Measurements from ENCODE around the gene FAM151A.

The FAM151A gene

GRCh38 chr1:54603241-54603640 is 20.1 kb downstream of the FAM151A start:
- no peak for DNase-seq

- no peak for DNase-seq
Observed at GRCh38 chr1:54602554-54602953, 20.8 kb downstream of the FAM151A start.

DNA sequence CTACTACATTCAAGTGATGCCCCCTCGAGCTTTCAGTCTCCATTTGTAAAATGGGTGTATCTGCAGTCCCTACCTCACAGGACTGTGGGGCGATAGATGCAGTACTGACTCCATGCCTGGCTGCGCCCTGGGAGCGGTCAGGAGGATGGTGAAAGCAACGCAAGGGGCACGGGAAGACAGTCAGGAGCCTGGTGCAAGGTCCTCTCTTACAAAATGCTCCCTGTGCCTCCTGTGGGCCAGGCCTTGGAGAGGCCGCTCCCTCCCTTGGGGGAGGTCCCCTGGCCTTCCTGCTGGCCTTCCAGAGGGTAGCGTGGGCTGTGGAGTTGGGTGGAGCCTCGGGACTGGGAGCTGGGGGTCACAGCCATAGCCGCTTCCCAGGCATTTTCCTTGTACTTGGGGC is 21.6 kb downstream of the FAM151A start:
- DNase-seq, result no peak

- no peak for DNase-seq
Observed at GRCh38 chr1:54600947-54601721, 22.2 kb downstream of the FAM151A start.

- no peak for DNase-seq
Observed at GRCh38 chr1:54599211-54599823, 24.0 kb downstream of the FAM151A start.

DNA sequence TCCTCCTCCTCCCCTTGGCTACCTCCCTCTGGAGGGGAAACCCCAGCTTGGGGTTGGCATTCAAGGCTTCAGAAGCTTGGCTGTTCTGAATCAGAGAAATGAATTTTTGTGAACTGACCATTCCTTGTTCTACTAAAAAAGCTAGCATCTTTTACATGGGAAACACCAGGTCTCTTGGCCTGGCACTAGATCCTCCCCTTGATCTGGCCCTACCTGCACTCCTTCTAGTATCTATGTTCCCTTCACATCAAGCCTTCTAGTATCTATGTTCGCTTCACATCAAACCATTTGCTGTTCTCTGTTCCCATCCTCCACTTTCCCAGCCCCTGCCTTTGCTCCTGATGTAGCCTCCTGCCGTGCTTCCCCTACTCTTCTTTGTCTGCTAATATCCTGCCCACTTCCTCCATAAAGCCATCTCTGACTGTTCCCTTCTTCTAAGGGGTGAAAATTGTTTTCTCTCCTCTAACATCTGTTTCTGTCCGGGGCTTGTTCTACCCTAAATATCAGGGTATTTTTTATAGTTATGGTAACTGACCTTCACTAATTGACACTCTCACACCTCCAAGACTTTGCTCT is 25.8 kb downstream of the FAM151A start:
- DNase-seq, result no peak

GRCh38 chr1:54596756-54597155 is 26.6 kb downstream of the FAM151A start:
- no peak for DNase-seq

GRCh38 chr1:54595956-54596498 is 27.3 kb downstream of the FAM151A start:
- DNase-seq, result no peak

DNA sequence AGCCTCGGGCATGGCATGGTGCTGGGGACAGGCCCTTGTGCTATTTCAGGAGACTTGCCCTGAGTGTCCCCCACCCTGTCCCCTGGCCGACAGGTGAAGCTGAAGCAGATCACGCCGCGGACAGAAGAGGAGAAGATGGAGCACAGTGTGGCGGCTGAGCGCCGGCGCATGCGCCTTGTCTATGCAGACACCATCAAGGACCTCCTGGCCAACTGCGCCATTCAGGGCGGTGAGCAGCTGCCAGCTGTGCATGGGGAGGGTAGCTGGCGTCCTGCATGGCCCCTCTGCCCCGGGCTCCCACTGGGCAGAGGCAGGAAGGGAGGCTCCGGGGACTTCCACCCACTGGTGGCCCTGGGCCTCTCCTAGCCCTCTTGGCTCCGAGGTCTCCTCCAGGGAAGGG is 28.9 kb downstream of the FAM151A start:
- no peak for DNase-seq

- no peak for DNase-seq
Observed at GRCh38 chr1:54593571-54594160, 29.7 kb downstream of the FAM151A start.

GRCh38 chr1:54591127-54591756 is 32.1 kb downstream of the FAM151A start:
- no peak for DNase-seq

- no peak for DNase-seq
Observed at GRCh38 chr1:54588377-54588776, 34.9 kb downstream of the FAM151A start.

GRCh38 chr1:54585181-54586066 is 37.9 kb downstream of the FAM151A start:
- DNase-seq, result no peak

DNA sequence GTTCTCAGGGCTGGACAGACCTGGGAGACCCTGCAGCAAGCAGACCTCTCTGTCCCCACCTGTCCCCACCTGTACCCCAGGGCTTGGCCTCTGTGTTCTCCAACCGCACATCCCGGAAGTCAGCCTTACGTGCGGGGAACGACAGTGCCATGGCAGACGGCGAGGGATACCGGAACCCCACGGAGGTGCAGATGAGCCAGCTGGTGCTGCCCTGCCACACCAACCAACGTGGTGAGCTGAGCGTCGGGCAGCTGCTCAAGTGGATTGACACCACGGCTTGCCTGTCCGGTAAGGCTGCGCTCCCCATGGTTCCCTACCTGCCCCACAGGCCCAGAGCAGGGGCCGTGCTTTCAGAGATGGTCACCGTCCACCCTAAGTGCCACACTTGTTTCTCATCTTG is 38.8 kb downstream of the FAM151A start:
- no peak for DNase-seq

GRCh38 chr1:54583871-54584270 is 39.5 kb downstream of the FAM151A start:
- DNase-seq, result no peak

- DNase-seq, result no peak
Observed at GRCh38 chr1:54583307-54583686, 40.0 kb downstream of the FAM151A start.

DNA sequence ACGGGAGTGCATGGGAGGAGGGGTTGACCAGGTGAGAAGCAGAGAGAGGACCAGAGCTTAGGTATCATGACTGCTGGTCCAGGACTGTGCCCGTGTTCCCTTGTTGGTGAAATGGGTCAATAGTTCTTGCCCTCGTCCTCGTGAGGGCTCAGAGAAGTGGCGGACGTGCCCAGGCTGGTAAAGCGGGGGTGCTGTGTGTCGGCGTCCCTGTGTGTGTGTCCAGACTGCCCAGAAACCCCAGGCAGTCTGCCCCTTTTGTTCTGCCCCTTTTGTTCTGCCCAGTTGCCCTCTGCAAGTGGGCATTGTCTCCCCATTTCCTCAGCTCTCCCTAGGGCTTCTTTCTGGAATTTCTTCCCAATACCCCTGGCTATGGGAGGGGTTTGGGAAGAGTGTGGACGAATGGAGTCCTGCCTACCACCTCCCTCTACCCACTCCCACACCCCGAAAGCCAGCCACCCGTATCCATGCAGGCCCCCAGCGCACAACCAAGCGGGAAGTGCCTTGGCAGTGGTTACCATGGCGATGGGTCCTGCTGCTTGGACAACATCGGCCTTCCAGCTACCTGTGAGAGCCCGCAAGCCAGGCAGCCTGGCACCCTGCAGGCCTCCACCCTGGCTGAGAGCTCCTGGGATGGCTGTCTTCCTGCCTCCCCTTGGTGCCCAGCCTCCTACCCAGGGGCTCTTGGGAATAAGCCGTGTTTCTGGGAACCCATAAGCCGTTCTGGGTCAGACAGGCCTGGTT is 40.6 kb downstream of the FAM151A start:
- DNase-seq, result no peak

DNA sequence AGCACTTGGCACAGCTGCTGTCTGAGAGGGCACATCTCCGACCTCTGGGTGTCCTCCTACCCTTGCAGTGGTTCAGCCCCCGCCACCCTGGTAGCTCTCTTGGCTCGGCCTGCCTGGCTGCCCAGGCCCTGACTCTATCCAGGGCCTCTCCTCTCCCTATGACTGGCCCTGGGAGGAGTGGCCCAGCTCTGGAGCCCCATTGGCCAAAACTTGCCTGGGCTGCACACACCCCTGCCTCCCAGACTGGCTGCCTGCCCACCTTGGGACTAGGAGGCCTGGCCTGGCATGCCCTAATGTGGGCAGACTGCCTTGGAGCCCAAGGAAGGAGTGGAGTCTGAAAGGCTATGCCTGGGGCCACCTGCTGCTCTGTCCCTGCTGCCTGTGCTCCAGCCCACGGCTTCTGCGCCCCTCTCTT is 41.7 kb downstream of the FAM151A start:
- no peak for DNase-seq

GRCh38 chr1:54580856-54581550 is 42.3 kb downstream of the FAM151A start:
- DNase-seq, result no peak

- no peak for DNase-seq
Observed at GRCh38 chr1:54579337-54579781, 44.0 kb downstream of the FAM151A start.

- no peak for DNase-seq
Observed at GRCh38 chr1:54577612-54578011, 45.7 kb downstream of the FAM151A start.

All from NCI-H1436 (cell line).